Neural cell (in vitro differentiated cells): ENCODE measurements around the gene SIDT1.

ENCODE experiments used
- CTCF ChIP-seq: fragments of 450-650 bp; IDR thresholded peaks from 2 replicates; pipeline ENCODE4 v1.5.1; 2014; ENCODE audit warnings: antibody characterized with exemption, mild to moderate bottlenecking, moderate library complexity; ENCODE audit not compliant: poor library complexity, severe bottlenecking
- EZH2 ChIP-seq: fragments of 200-600, 300-800 bp; shearing (Covaris generic), sonication (generic); IDR thresholded peaks from 2 replicates; pipeline ENCODE4 v1.6.1; 2014; ENCODE audit warnings: antibody characterized with exemption, low read length, borderline replicate concordance, mild to moderate bottlenecking; ENCODE audit not compliant: insufficient read depth, poor library complexity, severe bottlenecking
- POLR2AphosphoS5 ChIP-seq: IDR thresholded peaks from 2 replicates; pipeline ENCODE4 v1.6.1; 2012
- RAD21 ChIP-seq: fragments of 450-650 bp; conservative IDR thresholded peaks from 2 replicates; pipeline ENCODE4 v1.6.1; 2014; ENCODE audit warnings: antibody characterized with exemption, mild to moderate bottlenecking, moderate library complexity
- REST ChIP-seq: IDR thresholded peaks from 2 replicates; pipeline ENCODE4 v1.6.1; 2012; ENCODE audit warnings: borderline replicate concordance
- SMC3 ChIP-seq: fragments of 450-650 bp; conservative IDR thresholded peaks from 2 replicates; pipeline ENCODE4 v1.6.1; 2014; ENCODE audit warnings: antibody characterized with exemption, mild to moderate bottlenecking, moderate library complexity; ENCODE audit not compliant: poor library complexity
- TAF1 ChIP-seq: IDR thresholded peaks from 2 replicates; pipeline ENCODE4 v1.6.1; 2012; ENCODE audit warnings: low read depth

- peak; percentile 63 for TF ChIP-seq CTCF
- TF ChIP-seq EZH2: no peak
- peak; percentile 62 for TF ChIP-seq RAD21
- no peak for TF ChIP-seq POLR2AphosphoS5
- no peak for TF ChIP-seq TAF1
- TF ChIP-seq REST: no peak
- TF ChIP-seq SMC3: peak; percentile 79
These were observed 37.3 kb upstream of the SIDT1 start for GRCh38 chr3:113495035-113495434.
